Fibroblast of pulmonary artery (primary cell): ENCODE data around the gene F7.

ENCODE experiments used
- DNase-seq: peaks from one replicate; pipeline ENCODE4 v3.0.0-alpha.2; 2010; ENCODE audit warnings: low read depth
- H3K4me3 ChIP-seq: replicated peaks from 2 replicates; pipeline ENCODE4 v1.5.1; 2011; ENCODE audit warnings: low read depth, mild to moderate bottlenecking, control low read depth, low read length, moderate library complexity
- CTCF ChIP-seq: IDR thresholded peaks from 2 replicates; pipeline ENCODE4 v1.5.1; 2011; ENCODE audit warnings: mild to moderate bottlenecking, control low read depth, low read length, inconsistent platforms; ENCODE audit errors: missing control alignments

The F7 gene

GRCh38 chr13:113125506-113126264, 20.1 kb downstream of the F7 start:
- no peak overlapping the region for H3K4me3 ChIP-seq
- no peak for TF ChIP-seq CTCF

GRCh38 chr13:113126265-113127150, 20.9 kb downstream of the F7 start:
- no peak for DNase-seq
- no peak for TF ChIP-seq CTCF
- H3K4me3 ChIP-seq, result no peak overlapping the region

More at GRCh38 chr13:113125506-113126264, 20.1 kb downstream of the F7 start:
- no peak for DNase-seq

GRCh38 chr13:113129480-113129879, 23.9 kb downstream of the F7 start:
- DNase-seq, result no peak
- no peak for TF ChIP-seq CTCF
- no peak overlapping the region for H3K4me3 ChIP-seq

GRCh38 chr13:113129921-113130750, 24.5 kb downstream of the F7 start:
- H3K4me3 ChIP-seq, result peak overlapping the region; percentile 25
- no peak for TF ChIP-seq CTCF
- peak; percentile 41 for DNase-seq

- no peak for DNase-seq
- TF ChIP-seq CTCF, result no peak
- no peak overlapping the region for H3K4me3 ChIP-seq
Observed at GRCh38 chr13:113135281-113135760, 29.7 kb downstream of the F7 start.

- H3K4me3 ChIP-seq, result no peak overlapping the region
- no peak for DNase-seq
- no peak for TF ChIP-seq CTCF
Observed at GRCh38 chr13:113137691-113138298, 32.2 kb downstream of the F7 start.
